ENCODE results near the gene MTHFS.

MTHFS gene

GRCh38 chr15:79820176-79820575, 76.6 kb downstream of the MTHFS start:
- TF ChIP-seq POLR2AphosphoS5 (IDR thresholded peaks at IDR 0.05; ENCODE audit: low read depth, low read length) = no peak
- TF ChIP-seq FOXP2 (optimal IDR thresholded peaks at IDR 0.05; ENCODE audit: borderline replicate concordance, extremely low read depth, extremely low read length, insufficient read depth) = no peak
- TF ChIP-seq, protein P1, sequence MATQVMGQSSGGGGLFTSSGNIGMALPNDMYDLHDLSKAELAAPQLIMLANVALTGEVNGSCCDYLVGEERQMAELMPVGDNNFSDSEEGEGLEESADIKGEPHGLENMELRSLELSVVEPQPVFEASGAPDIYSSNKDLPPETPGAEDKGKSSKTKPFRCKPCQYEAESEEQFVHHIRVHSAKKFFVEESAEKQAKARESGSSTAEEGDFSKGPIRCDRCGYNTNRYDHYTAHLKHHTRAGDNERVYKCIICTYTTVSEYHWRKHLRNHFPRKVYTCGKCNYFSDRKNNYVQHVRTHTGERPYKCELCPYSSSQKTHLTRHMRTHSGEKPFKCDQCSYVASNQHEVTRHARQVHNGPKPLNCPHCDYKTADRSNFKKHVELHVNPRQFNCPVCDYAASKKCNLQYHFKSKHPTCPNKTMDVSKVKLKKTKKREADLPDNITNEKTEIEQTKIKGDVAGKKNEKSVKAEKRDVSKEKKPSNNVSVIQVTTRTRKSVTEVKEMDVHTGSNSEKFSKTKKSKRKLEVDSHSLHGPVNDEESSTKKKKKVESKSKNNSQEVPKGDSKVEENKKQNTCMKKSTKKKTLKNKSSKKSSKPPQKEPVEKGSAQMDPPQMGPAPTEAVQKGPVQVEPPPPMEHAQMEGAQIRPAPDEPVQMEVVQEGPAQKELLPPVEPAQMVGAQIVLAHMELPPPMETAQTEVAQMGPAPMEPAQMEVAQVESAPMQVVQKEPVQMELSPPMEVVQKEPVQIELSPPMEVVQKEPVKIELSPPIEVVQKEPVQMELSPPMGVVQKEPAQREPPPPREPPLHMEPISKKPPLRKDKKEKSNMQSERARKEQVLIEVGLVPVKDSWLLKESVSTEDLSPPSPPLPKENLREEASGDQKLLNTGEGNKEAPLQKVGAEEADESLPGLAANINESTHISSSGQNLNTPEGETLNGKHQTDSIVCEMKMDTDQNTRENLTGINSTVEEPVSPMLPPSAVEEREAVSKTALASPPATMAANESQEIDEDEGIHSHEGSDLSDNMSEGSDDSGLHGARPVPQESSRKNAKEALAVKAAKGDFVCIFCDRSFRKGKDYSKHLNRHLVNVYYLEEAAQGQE (IDR thresholded peaks at IDR 0.05; ENCODE audit: insufficient read depth in 1 of 2, low read depth in 2 of 2, low read length in 2 of 2) = no peak
- no peak for TF ChIP-seq TAF1 (IDR thresholded peaks at IDR 0.05; ENCODE audit: borderline replicate concordance, insufficient read depth, low read length)
- TF ChIP-seq SIN3A (IDR thresholded peaks at IDR 0.05; ENCODE audit: borderline replicate concordance, insufficient read depth, low read length) = no peak

GRCh38 chr15:79816571-79816970, 80.2 kb downstream of the MTHFS start:
- TF ChIP-seq, protein P1 (IDR thresholded peaks at IDR 0.05; ENCODE audit: insufficient read depth in 1 of 2, low read depth in 2 of 2, low read length in 2 of 2) = no peak
- TF ChIP-seq SIN3A (IDR thresholded peaks at IDR 0.05; ENCODE audit: borderline replicate concordance, insufficient read depth, low read length) (no peak), FOXP2 (optimal IDR thresholded peaks at IDR 0.05; ENCODE audit: borderline replicate concordance, extremely low read depth, extremely low read length, insufficient read depth) (no peak), TAF1 (IDR thresholded peaks at IDR 0.05; ENCODE audit: borderline replicate concordance, insufficient read depth, low read length) (no peak)

DNA sequence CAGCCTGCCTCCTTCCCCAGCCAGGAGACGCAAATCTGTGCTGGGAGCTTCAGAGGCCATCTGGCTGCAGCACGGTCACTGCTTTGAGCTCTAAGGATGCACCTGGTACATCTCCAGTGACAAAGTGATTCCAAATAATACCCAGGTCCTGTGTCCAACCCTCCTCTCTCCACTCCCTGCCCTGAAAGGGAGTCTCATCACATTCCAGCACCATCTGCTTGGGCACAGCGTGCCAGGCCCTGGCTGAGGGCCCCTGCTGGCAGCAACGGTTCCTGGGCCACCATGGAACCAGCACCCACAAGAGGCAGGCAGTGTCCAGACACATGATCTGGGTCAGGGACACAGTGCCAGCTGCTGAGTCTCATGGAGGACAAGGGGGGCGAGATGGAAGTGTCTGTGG, 81.3 kb downstream of the MTHFS start:
- TF ChIP-seq, protein P1 (IDR thresholded peaks at IDR 0.05; ENCODE audit: insufficient read depth in 1 of 2, low read depth in 2 of 2, low read length in 2 of 2) = no peak
- TF ChIP-seq FOXP2 (optimal IDR thresholded peaks at IDR 0.05; ENCODE audit: borderline replicate concordance, extremely low read depth, extremely low read length, insufficient read depth) (no peak), SIN3A (IDR thresholded peaks at IDR 0.05; ENCODE audit: borderline replicate concordance, insufficient read depth, low read length) (no peak), TAF1 (IDR thresholded peaks at IDR 0.05; ENCODE audit: borderline replicate concordance, insufficient read depth, low read length) (no peak), POLR2AphosphoS5 (IDR thresholded peaks at IDR 0.05; ENCODE audit: low read depth, low read length) (no peak)

GRCh38 chr15:79812541-79812940, 84.3 kb downstream of the MTHFS start:
- TF ChIP-seq TAF1 (IDR thresholded peaks at IDR 0.05; ENCODE audit: borderline replicate concordance, insufficient read depth, low read length) = no peak

DNA sequence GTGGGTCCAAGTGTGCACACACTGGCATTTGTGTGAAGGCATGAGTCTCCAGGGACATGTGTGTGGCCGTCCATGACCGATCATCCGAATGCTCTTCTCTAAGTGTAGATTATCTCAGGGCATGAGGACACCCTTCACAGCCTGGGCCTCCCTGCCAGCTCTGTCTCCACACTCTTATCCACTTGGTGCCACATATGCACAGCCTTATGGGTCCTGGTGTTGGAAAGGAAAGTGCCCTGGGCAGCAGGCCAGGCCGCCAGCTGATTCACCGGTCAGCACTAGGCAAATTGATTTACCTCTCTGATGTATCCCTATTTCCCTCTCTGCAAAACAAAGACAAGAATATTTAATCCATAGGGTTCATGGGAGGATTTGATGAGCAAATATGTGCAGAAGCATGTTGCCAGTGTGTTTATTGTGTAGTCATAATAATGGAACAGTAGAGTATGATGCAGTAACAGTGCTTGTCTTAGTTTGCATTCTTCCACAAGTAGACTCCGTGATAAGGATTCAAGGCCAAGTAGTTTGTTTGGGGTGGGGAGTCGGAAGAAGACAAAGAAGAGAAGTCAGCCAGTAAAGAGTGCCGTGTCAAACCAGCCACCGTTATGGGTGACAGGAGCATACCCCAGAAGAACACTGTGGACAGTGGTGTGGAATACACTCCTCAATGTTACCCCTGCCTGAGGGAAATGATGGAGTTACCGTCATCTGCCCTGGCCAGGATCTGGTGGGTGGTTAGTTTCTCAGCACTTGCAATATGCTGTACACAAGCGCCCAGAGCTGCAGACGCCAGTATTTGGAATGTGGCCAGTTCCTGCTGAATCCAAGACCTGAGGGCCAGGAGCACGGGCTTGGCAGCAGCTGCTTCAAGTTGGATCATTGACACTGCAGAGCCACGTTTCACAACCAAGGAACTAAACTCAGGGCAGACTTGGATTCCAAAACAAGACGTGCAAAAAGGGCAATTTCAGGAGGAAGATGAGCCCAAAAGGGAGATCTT, 85.1 kb downstream of the MTHFS start:
- no peak for TF ChIP-seq SIN3A (IDR thresholded peaks at IDR 0.05; ENCODE audit: borderline replicate concordance, insufficient read depth, low read length)
- no peak for TF ChIP-seq POLR2AphosphoS5 (IDR thresholded peaks at IDR 0.05; ENCODE audit: low read depth, low read length)
- TF ChIP-seq, protein P1 (IDR thresholded peaks at IDR 0.05; ENCODE audit: insufficient read depth in 1 of 2, low read depth in 2 of 2, low read length in 2 of 2) = no peak
- no peak for TF ChIP-seq TAF1 (IDR thresholded peaks at IDR 0.05; ENCODE audit: borderline replicate concordance, insufficient read depth, low read length)
- TF ChIP-seq FOXP2 (optimal IDR thresholded peaks at IDR 0.05; ENCODE audit: borderline replicate concordance, extremely low read depth, extremely low read length, insufficient read depth) = no peak
